Activated CD8-positive, alpha-beta memory T cell treated with anti-CD3 and anti-CD28 coated beads for 24 hours (primary cell): ENCODE measurements around the gene KICS2.
"Not testable (repeated sequence)": the region's sequence is repeated elsewhere in the genome, so short reads cannot be mapped to it uniquely, and the experiment has no call there.

Experiments used
- DNase-seq: peaks from one replicate; pipeline ENCODE4 v3.0.0-alpha.2; 2020

The KICS2 gene

GRCh38 chr12:64212119-64212746 is 9.9 kb downstream of the KICS2 start:
- no peak for DNase-seq

- DNase-seq = no peak
These were observed 14.6 kb downstream of the KICS2 start for GRCh38 chr12:64207453-64207852.

GRCh38 chr12:64205542-64205941 is 16.6 kb downstream of the KICS2 start:
- no peak for DNase-seq

DNA sequence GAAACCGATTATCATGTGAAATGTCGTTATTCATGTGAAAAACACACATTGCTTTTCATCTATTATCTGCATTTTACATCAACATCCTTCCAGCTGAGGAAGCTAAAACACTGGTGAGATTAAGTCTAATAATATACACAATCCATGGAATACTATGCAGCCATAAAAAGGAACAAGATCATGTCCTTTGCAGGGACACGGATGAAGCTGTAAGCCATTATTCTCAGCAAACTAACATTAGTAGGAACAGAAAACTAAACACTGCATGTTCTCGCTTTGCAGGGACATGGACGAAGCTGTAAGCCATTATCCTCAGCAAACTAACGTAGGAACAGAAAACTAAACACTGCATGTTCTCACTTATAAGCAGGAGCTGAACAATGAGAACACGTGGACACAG is 18.3 kb downstream of the KICS2 start:
- DNase-seq = no peak

DNA sequence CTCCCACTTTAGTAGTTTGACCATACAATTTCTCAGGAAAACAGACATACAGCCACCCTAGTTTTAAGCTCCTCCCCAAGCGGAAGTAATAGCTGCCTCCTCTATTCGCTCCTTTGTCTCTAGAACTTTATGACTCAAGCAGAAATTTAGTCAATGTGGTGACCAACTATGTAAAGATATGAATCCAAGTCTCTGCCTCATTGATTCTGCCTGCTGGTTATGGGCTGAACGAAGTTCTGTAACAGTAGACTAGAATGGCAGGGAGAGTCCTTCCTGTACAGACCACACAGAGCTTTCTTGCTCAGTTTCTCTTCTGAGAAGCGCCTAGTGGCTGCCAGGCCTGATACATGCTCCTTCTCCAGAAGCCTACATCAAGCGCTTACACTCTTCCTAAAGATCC is 19.1 kb downstream of the KICS2 start:
- DNase-seq = no peak

GRCh38 chr12:64195841-64196240 is 26.3 kb downstream of the KICS2 start:
- not testable (repeated sequence) for DNase-seq

- no peak for DNase-seq
These were observed 27.6 kb downstream of the KICS2 start for GRCh38 chr12:64194333-64195149.

- DNase-seq = no peak
These were observed 28.2 kb downstream of the KICS2 start for GRCh38 chr12:64193931-64194330.

GRCh38 chr12:64192644-64193444 is 29.3 kb downstream of the KICS2 start:
- no peak for DNase-seq

GRCh38 chr12:64190140-64190539 is 32.0 kb downstream of the KICS2 start:
- DNase-seq = no peak

- DNase-seq = no peak
These were observed 32.6 kb downstream of the KICS2 start for GRCh38 chr12:64189530-64189929.

DNA sequence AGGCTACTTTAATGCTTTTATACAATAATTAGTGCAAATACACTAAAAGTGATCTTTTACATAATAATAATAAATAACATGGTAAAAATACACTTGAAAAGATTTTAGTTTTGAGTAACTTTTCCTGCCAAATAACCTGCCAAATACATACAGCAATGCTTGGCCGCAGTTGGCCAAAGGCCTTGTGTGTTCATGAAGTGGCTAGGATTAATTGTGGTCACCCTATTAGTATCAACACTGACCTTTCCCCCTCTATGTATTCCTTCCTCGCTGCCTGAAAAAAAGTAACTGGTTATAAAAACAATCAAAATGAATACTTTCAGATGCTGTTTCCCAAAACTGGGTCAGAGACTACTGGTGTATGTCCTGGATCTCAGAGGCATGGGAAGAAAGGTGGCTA is 34.3 kb downstream of the KICS2 start:
- DNase-seq = no peak

- DNase-seq = no peak
These were observed 34.7 kb downstream of the KICS2 start for GRCh38 chr12:64187370-64187769.

GRCh38 chr12:64186789-64187188 is 35.3 kb downstream of the KICS2 start:
- no peak for DNase-seq

GRCh38 chr12:64184216-64184615 is 37.9 kb downstream of the KICS2 start:
- no peak for DNase-seq

- DNase-seq = no peak
These were observed 40.4 kb downstream of the KICS2 start for GRCh38 chr12:64181430-64182291.

DNA sequence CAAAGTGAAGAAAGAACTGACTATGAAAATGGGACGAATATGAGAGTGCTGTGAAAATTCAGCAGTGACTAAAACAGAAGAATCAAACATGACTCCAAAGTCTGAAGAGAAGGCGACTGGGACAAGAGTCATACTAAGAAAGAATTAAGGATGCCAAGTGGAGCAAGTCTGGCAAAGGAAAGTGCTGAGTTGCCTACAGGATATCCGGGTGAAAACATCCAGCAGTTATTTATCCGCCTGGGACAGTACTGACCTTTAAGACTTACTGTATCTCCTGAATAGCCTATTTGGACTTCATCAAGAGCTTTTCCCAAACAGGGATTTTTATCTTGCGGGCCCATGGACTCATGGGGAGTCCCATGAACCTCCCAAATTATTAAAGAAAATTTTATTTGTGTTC is 41.1 kb downstream of the KICS2 start:
- DNase-seq = no peak

- DNase-seq = no peak
These were observed 44.0 kb downstream of the KICS2 start for GRCh38 chr12:64178122-64178521.

- DNase-seq = no peak
These were observed 45.1 kb downstream of the KICS2 start for GRCh38 chr12:64177001-64177400.

- no peak for DNase-seq
These were observed 46.7 kb downstream of the KICS2 start for GRCh38 chr12:64175254-64175945.

GRCh38 chr12:64173456-64173855 is 48.6 kb downstream of the KICS2 start:
- no peak for DNase-seq
